ENCODE measurements around the gene ANKMY1.

The ANKMY1 gene

DNA sequence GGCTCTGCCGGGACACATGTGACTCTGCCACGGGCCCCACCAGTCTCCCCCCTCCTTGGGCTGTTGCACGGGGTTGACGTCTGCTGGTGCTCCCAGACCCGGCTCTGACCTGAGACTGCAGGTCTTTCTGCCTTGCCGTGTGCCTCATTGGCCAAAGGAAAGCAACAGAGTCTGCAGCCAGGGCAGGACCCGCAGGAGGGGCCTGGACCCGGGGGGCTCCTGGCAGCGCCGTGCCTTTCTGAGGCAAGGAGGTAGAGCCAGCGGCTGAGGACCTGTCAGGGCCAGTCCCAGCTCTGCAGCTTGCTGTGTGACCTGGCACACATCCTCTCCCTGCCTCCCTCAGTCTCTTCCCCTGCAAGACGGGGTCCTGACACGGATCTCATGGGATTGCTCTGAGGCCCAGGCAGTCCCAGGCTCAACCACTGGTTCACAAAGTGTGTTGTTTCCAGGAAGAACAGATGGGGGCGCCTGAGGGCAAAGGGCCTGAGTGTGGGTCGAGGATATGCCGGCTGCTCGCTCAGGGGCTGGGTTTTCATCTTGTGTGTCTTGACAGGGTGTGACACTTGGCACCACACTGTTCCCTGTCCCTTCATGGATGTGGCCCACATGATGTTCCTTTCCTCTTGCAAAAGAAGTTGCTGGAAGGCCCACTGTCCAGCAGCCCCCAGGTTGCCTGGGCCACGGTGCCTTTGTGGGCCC, 37.7 kb upstream of the ANKMY1 start:
- DNase-seq (peak; percentile 51), ATAC-seq (no peak)

DNA sequence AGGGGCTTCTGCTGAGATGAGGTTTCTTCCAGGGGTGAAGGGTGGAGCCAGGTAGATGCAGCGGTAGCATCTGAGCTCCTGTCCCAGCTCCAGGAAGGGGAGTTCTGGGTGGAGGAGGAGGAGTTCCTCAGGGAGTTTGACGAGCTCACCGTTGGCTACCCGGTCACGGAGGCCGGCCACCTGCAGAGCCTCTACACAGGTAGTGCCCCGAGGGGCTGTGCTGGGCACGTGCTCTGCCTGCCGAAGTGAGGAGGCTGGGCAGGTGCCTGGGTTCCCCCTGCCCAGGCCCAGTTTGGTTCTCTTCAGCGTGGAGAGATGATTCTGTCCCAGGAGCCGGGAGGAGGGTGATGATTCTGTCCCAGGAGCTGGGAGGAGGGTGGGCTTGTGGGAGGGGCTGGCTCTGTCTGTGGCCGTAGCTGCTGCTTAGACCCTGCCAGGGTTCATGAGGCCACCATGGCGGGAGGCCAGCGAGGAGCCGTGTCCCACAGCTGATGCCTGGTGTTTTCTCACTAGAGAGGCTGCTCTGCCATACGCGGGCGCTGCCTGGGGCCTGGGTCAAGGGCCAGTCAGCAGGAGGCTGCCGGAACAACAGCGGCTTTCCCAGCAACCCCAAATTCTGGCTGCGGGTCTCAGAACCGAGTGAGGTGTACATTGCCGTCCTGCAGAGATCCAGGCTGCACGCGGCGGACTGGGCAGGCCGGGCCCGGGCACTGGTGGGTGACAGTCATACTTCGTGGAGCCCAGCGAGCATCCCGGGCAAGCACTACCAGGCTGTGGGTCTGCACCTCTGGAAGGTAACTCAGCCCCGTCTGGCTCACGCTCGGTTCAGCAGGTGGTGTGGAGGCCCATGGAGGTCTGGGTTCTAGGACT, 37.0 kb upstream of the ANKMY1 start:
- no peak for DNase-seq
- ATAC-seq = no peak

DNA sequence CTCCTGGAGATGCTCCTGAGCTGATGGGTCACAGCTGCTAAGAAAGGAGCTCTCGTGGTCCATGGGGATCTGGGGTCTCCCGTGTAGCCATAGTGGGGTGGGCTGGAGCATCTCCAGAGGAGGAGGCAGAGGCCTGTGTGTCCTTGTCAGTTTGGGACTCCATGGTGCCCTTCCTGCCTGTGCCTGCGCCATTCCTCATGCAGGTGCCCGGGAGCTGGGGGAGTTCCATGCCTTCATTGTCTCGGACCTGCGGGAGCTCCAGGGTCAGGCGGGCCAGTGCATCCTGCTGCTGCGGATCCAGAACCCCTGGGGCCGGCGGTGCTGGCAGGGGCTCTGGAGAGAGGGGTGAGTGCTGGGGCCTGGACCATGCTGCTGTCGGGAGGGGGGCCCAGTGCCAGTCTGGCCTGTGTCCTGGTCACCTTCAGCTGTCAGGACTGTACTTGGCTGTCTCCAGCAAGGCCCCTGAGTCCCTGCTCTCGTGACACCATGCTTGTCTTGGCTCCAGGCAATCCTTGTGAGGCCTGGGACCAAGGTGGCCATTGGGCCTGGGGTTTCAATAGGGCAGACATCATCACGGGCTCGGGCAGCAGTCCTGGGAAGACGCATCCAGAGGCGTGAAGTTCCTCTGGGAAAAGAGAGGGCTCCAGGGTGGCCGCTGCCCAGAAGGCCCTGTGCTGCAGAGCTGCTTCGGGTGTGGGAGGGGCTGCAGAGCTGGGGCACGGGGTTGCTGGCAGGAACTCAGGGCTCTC, 36.1 kb upstream of the ANKMY1 start:
- DNase-seq (no peak), ATAC-seq (no peak)

DNA sequence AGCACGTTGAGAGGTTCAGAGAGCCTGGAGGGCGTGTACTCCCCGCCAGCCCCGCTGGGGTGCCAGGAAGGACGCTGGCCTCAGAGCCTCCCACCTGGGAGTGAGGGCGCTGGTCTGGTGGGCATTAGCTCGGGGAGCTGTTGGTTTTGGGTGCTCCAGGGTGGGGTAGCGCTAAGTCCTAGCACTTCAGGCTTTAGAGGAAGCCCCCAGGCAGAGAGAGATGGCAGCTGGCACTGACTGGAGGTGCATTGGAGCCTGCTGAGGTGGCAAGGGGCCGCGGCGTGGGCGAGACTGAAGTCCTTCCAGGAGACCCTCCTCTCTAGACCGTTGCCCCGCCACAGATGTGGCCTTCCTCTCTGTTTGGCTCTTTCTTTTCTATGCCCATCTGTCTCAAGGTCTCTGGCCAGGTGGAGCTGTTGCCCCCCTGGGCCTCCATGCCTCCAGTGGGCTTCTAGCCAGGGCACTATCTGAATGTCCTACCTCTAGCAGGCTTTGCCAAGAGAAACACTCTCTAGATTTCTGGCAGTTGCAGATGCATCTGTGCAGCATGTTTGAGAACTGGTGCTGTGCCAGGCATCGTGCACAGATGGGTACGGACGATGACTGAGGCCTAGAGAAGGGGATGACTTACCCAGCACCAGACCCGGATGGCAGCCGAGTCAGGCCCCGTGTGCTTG, 35.4 kb upstream of the ANKMY1 start:
- ATAC-seq (no peak), DNase-seq (no peak)

DNA sequence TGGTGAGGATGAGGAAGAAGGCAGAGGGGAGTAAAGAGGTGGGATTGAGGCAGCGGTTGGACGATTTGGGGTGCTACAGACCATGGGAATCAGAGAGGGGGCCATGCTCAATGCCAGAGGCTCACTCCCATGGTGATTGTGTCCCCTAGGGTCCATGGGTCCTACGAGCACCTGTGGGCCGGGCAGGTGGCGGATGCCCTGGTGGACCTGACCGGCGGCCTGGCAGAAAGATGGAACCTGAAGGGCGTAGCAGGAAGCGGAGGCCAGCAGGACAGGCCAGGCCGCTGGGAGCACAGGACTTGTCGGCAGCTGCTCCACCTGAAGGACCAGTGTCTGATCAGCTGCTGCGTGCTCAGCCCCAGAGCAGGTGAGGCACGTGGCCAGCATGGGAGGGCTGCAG, 34.0 kb upstream of the ANKMY1 start:
- ATAC-seq (no peak), DNase-seq (no peak)

DNA sequence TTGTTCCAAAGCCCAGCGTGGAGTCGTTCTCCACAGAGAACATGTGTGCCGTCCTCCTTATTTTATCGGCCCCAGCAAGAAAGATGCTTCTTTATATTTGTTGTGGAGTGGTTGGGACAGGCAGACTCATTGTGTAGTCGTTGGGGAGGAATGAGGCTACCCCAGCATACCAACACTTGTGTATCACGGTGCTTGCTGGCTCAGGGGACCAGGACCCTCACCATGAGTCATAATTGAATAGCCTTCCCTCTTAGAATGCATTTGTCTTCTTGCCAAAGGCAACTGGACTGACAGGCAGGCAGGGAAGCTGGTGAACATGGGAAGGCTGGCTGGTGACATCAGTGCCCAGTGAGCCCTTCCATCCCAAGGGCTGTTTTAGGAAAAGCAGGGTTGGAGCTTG, 33.4 kb upstream of the ANKMY1 start:
- ATAC-seq (no peak), DNase-seq (no peak)

DNA sequence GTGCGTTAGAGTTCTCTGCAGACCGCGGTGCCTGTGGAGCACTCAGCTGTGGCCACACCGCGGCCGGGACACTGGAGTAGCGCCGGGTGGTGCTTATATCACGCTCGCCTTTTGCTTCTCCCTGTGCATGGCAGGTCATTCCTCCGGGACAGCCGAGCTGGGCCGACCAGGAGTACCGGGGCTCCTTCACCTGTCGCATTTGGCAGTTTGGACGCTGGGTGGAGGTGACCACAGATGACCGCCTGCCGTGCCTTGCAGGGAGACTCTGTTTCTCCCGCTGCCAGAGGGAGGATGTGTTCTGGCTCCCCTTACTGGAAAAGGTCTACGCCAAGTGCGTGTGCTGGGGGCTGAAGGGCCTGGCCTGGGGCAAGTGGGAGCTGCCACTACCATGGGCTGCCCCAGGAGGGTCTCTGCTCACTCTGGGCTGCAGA, 32.9 kb upstream of the ANKMY1 start:
- ATAC-seq (no peak), DNase-seq (no peak)

DNA sequence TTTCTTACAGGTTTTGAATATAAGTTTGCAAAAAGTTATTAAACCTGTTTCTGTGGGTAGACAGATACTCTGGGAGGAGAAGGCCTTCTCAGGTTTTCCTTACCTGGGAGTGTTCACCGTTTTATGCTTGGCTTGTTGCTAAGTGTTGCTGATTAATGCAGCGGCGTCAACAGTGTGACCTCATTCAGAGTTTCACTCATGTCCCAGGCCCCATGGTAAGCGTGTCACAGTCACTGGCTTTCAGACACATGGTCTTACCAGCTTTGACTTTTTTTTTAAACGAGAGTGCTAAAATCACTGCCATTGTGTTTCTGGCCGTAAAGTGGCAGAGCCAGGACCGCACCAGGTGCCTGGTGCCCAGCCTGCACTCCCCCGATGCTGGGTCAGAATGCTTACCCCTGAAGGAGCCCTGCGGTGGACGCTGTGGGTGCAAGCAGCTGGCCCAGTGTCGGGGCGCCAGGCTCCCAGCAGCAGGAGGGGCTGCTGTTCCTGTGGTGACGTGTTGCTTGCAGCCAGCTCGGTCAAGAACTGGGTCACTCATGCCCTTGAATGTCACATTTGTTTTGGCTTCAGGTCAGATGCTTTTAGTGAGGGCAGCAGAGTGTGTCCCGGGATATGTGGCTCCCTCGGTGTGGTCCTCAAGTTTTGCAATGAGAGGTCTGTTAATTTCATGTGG, 32.2 kb upstream of the ANKMY1 start:
- DNase-seq (no peak), ATAC-seq (no peak)

DNA sequence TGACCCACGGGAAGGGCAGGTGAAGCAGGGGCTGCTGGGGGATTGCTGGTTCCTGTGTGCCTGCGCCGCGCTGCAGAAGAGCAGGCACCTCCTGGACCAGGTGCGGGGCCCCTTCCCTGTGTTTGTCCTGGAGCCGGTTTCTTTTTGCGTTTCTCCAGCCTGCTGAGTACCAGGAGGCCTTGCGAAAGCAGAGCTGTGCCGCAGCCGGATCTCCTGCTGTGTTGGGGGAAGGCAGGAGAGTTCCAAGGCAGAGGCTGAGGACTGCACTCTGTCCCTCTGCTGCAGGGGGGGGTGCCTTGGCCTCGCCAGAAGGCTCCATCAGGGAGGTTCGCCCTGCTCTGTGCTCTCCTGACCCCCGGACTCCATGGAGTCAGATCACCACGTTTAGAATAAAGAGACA, 31.6 kb upstream of the ANKMY1 start:
- DNase-seq (no peak), ATAC-seq (no peak)

DNA sequence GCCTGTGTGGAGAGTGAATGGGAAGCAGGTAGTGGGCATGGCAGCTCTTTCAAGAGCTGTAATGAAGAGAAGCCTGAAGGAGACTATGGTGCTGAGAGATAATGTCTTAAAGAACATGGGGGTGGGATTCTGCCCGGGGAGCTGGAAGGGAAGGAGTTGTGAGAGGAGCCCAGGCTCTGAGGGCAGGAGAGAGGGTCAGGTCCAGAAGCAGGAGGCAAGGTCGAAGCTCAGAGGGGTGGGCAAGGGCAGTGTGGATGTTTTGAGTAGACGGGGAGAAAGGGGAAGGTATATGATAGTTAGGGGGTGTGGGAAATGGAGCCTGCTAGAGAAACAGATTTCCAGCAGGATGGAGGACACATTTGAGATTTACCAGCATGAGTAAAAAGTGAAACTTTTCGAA, 30.9 kb upstream of the ANKMY1 start:
- ATAC-seq (no peak), DNase-seq (no peak)

DNA sequence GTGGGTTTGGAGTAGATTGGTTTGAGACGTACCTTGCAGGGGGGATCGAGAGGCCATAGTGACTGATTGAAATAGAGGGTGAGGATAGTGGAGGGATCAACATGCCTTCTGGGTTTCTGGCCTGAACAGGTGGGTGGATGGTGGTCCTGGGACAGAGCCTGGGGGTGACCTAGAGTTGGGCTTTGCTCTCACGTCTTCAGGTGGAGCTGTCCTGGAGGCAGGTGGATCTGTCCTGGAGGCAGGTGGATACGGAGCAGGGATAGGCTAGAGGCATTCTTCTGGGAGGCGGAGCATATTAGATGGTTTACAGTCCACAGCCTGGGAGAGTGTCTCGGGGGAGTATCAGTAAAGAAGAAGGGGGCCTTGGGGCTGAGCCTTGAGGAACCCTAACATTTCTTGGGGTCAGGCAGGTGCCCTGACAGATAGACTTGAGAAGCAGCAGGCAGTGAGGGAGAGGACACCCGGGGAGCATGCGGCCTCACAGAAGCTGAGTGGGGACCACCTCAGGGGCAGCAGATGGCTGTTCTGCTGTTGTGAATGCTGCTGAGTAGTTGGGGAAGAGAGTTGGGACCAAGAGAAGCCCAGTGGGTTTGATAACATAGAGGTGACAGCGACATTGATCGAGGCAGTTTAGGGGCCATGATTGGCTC, 30.3 kb upstream of the ANKMY1 start:
- no peak for DNase-seq

DNA sequence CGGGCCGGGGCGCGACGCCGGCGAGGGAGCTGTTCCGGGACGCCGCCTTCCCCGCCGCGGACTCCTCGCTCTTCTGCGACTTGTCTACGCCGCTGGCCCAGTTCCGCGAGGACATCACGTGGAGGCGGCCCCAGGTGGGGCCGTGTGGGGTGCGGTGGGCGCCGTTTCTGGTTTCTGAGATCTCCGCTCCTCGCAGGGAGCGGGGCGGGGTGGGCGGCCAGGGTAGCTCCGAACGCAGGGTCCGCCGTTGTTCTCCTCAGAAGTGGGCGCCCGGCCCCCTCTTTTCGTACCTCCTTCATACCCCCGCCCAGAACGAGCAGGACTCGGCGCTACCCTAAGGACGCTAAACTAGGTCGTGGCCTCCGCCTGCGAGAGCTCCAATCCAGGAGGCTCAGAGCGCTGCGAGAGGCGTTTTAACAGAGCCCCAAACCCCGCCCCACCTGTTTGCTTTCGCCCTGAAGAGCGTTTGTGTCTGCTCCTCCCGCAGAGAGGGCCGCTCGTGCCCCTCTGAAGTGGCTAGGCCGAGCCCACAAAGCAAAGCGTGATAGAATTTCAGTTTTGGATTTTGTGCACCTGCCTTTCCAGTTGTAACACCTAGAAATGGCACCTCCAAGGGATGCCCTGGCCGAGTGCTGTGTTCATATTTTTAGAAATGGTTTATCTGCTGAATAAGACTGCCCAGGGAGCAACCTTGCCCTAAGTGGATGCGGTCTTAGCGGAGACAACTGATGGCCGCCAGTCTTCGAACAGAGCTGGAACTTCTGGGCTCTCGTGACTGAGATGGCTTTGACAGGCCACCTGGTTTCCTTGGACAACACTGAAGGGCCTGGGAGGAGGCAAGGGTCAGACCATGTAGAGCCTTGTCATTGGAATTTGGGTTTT, 29.4 kb upstream of the ANKMY1 start:
- ATAC-seq = peak; percentile 26
- DNase-seq = peak; percentile 59

More for the DNA sequence above, 30.3 kb upstream of the ANKMY1 start:
- no peak for ATAC-seq

DNA sequence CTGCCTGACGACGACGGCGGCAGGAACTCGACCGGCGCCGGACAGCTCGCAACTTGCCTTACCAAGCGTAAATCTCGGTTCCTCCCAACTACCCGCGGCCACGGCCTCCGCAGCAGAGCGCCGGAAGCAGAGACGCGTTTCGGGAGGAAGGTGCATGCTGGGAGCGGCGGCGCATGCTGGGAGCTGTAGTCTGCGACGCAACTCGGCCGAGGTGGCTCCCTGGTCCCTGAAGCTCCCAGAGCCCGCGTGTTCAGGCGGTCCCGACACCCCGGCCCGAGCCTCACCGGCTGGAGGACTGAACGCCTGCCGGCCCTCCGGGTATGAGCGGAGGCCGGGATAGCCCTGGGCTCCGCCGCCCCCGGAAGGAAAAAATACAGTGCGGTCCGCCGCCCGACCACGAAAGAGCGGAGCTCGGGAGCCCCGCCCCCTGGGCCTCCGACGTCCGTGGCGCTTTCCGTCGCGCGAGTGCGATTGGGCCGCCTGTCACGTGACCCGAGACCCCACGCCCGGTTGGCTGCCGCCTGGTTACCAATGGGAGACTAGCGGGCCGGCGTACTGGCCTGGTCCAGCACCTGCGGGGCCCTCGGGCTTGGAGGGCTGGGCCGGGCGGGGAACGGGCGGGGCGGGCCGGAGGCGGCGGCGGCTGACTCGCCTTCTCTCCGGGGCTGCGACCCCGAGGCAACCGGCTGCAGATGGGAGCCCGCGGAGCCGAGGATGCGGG, 28.6 kb upstream of the ANKMY1 start, which contains the start of gene CAPN10:
Gene CAPN10, plus strand, starts transcription at position 537 of the 721 bp plus-strand sequence. Its CDS starts 178 bp downstream, at position 715.
- peak; percentile 89 for ATAC-seq
- peak; percentile 98 for DNase-seq

DNA sequence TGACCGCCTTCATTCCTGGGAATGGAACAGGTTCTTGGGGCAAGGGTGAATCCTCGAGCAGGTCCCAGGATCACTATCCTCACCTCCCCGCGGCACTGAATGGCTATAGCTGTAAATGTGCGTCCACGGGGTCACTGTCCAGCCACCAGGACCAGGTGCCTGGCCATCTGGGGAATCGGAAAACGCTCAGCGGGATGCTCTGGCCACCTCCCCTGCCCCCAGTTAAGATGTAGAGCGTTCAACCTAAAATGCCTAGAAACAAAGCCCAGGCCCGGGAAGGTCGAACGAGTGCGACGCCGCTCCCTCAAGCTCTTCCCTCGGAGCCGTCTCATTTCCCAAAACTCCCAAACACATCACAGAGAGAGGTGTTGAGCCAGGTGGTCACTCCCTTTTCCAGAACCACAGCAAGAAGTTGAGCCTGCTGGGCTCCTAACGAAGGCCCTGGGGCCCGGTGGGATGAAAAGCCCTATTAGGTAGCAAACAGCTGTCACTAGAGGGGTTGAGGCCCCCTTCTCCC, 28.0 kb upstream of the ANKMY1 start:
- ATAC-seq (no peak), DNase-seq (no peak)

DNA sequence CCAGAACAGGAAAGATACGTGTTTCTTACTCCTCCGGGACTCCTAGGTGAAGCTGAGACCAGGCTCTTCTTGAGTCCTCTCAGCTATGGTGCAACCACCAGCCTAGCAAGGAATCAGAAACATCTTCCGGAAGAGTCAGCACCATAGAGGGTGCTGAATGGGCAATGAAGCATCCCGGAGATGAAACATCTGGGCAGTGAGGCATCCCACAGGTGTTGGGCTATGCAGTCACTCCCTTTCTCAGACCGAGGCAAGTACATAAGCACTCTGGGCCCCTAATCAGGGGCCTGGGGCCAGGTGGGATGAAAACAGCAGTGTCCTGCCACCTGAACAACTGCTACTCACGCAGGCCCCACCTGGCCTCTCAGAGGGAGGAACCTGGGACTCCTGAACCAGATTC, 27.3 kb upstream of the ANKMY1 start:
- no peak for ATAC-seq
- DNase-seq = no peak

DNA sequence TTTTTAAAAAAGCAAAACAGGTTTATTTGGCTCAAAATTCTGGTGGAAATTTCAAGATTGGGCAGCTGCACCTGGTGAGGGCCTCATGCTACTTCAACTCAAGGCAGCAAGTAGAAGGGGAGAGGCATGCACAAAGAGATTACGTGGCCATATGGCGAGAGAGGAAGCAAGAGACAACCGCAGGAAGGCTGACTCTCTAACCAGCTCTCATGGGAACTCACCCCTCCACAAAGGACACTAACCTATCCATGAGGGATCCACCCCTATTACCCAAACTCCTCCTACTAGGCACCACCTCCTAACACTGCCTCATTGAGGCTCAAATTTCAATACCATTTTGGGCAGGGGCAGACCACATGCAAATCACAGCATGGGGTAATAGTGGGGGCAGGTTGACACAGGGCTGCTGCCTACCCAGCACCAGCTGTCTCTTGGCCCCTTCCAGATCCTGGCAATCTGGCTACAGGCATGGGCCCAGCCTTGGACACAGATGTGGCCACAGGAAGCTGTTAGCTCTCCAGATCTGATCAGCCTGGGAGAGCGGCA, 26.8 kb upstream of the ANKMY1 start:
- no peak for ATAC-seq
- DNase-seq = no peak

DNA sequence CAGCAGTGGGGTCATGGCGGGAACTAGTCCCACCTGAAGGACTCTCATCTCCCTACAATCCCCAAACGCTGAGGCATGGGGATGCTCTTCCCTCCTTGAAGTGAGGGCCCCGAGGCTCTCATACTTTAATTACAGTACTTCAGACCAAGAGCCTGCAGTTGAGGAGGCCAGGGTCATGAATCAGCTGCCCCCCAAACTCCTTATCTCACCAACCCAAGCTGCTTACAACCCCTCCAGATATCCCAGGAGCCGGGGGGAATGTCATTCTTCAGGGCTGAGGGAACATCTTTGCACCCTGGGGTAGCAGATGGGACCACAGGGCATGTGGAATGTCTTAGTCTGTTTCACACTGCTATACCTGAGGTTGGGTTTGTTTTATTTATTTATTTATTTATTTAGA, 26.0 kb upstream of the ANKMY1 start:
- DNase-seq (no peak), ATAC-seq (no peak)

DNA sequence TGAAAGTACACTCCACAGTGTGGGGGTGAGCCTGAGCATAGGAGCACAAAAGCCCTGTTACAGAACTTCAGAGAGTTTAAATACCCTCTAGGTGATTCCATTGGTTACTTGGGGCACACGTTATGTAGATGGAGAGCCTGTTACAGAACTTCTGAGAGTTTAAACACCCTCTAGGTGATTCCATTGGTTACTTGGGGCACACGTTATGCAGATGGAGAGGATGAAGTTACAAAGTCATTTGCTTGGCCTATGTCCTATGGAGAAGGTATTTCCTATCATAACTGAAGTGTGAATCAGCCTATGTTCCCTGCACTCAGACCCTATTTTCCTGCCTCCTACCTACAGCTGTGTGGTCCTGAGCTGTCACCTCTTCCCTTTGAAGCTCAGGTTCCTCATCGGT, 25.0 kb upstream of the ANKMY1 start:
- DNase-seq (no peak), ATAC-seq (no peak)

DNA sequence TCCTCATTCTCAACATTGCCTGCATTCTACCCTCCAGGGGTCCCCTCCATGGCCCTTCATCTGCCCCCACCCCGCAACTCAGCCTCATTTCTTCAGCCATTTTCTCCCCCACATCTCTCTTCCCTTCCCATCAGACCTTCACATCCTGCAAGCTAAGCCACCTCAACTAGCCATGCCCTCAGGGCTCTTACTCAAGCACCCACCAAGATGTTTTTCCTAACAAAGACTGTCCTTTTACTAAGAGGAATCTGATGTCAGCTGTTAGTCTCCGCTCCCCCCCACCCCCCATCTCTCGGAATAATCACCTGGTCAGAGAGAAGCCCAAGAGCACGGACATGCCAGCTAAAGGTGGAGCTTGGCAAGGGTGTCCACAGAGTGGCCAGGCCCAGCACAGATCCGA, 24.0 kb upstream of the ANKMY1 start:
- DNase-seq (no peak), ATAC-seq (no peak)
